HepG2 (cell line): ENCODE results near the gene MAS1L. TPM values are rescaled to one million over a fixed set of nuclear protein-coding genes. Genes with fewer than 3 reads are reported as not detected.

ENCODE experiments used
- ATAC-seq: fragments of 200-7000 bp; cut with Tn5 transposase; 3 replicates; pipeline ENCODE4 v1.9.1; 2020; ENCODE audit warnings: mild to moderate bottlenecking, moderate library complexity
- BruUV-seq: library from RNA; stranded (reverse); fragments of 400-500 nt; replicated peaks from 2 replicates; lab custom pipeline; 2021; lab: Mats Ljungman, UMichigan
- CTCF ChIA-PET: fragments of 300-600 bp; formaldehyde crosslinking; extraction: SDS; loops from one replicate; lab custom pipeline; 2021; ENCODE audit warnings: low total read pairs, inconsistent platforms, low intra/inter-chr PET ratio; lab: Yijun Ruan, JAX
- POLR2A ChIA-PET: fragments of 350-600 bp; sonication (Branson Sonifier 250); formaldehyde crosslinking; loops from one replicate; lab custom pipeline; 2020; ENCODE audit warnings: antibody characterized with exemption, inconsistent platforms; lab: Yijun Ruan, JAX
- DNase-seq: peaks from one replicate; pipeline ENCODE4 v3.0.0-alpha.2; 2015; ENCODE audit warnings: low spot score
- FAIRE-seq: peaks from 3 replicates; lab custom pipeline; 2011; peaks lifted over from hg19 to GRCh38; lab: Jason Lieb, UNC
- H2AFZ ChIP-seq: one replicate; pipeline ENCODE4 v1.6.1; 2011; ENCODE audit warnings: low read length, inconsistent platforms
- H3K27ac ChIP-seq: fragments of 300-600 bp; 3 replicates; pipeline ENCODE4 v1.8.0; 2011; ENCODE audit warnings: mixed run types, mild to moderate bottlenecking, mixed read lengths, low read length, inconsistent platforms; ENCODE audit not compliant: insufficient read depth; ENCODE audit errors: extremely low read length
- H3K27me3 ChIP-seq, 2 experiments: fragments of 200-600 bp in 1 of 2; 2 replicates in 1 of 2; 3 replicates in 1 of 2; pipeline versions ENCODE4 v1.6.0 to v1.8.0; 2011; ENCODE audit warnings: low read length in 2 of 2, mild to moderate bottlenecking in 2 of 2, moderate library complexity in 2 of 2, inconsistent platforms in 1 of 2; ENCODE audit not compliant: insufficient read depth in 2 of 2, control insufficient read depth in 1 of 2
- H3K36me3 ChIP-seq, 2 experiments: fragments of 200-600 bp in 1 of 2; replicated peaks in 1 of 2; 2 replicates in 1 of 2; 3 replicates in 1 of 2; pipeline versions ENCODE4 v1.5.1 to v1.8.0; 2011; ENCODE audit warnings: low read length in 2 of 2, inconsistent platforms in 1 of 2; ENCODE audit not compliant: insufficient read depth in 2 of 2, control insufficient read depth in 1 of 2
- H3K4me1 ChIP-seq: 2 replicates; pipeline ENCODE4 v1.5.1; 2012; ENCODE audit warnings: low read length, inconsistent platforms; ENCODE audit not compliant: insufficient read depth
- H3K4me2 ChIP-seq: 2 replicates; pipeline ENCODE4 v1.6.0; 2011; ENCODE audit warnings: low read depth, low read length, inconsistent platforms
- H3K4me3 ChIP-seq, 3 experiments: fragments of 200-600 bp in 1 of 3; sonication (generic), shearing (Covaris generic) in 1 of 3; replicated peaks in 1 of 3; 2 replicates each; pipeline ENCODE4 v1.5.1; 2011 to 2016; ENCODE audit warnings: low read length in 3 of 3, inconsistent platforms in 2 of 3, low read depth in 2 of 3, mild to moderate bottlenecking in 2 of 3, control low read depth in 1 of 3, mixed read lengths in 1 of 3; ENCODE audit not compliant: insufficient read depth in 1 of 3
- H3K79me2 ChIP-seq: one replicate; pipeline ENCODE4 v1.6.1; 2011; ENCODE audit warnings: low read length, inconsistent platforms; ENCODE audit not compliant: insufficient read depth
- H3K9ac ChIP-seq: 2 replicates; pipeline ENCODE4 v1.6.0; 2011; ENCODE audit warnings: mild to moderate bottlenecking, low read depth, low read length, inconsistent platforms; ENCODE audit not compliant: insufficient read depth
- H3K9me3 ChIP-seq: 2 replicates; pipeline ENCODE4 v1.5.1; 2012; ENCODE audit warnings: mild to moderate bottlenecking, low read length
- H4K20me1 ChIP-seq: 2 replicates; pipeline ENCODE4 v1.6.0; 2011; ENCODE audit warnings: inconsistent platforms, mild to moderate bottlenecking, low read length, moderate library complexity; ENCODE audit not compliant: insufficient read depth
- DBP ChIP-seq: sonication (generic); formaldehyde crosslinking; IDR thresholded peaks from 2 replicates; pipeline ENCODE4 v1.4.0; 2020; ENCODE audit warnings: missing genetic modification reagents; ENCODE audit errors: not compliant biosample characterization
- ELK4 ChIP-seq: sonication (generic); formaldehyde crosslinking; IDR thresholded peaks from 2 replicates; pipeline ENCODE4 v1.9.0; 2021; ENCODE audit warnings: missing genetic modification reagents, borderline replicate concordance
- ETV6 ChIP-seq: sonication (generic); formaldehyde crosslinking; conservative IDR thresholded peaks from 2 replicates; pipeline ENCODE4 v1.4.0; 2020; ENCODE audit warnings: missing genetic modification reagents
- GATA4 ChIP-seq: sonication (generic); IDR thresholded peaks from 2 replicates; pipeline ENCODE4 v1.6.1; 2016; ENCODE audit warnings: antibody characterized with exemption, low read depth, borderline replicate concordance
- HDAC6 ChIP-seq: fragments of 200-600 bp; sonication (generic); IDR thresholded peaks from 2 replicates; pipeline ENCODE4 v1.7.0; 2017; ENCODE audit warnings: mild to moderate bottlenecking, antibody characterized with exemption, low read length, low read depth
- POLR2AphosphoS2 ChIP-seq: IDR thresholded peaks from 2 replicates; pipeline ENCODE4 v1.6.1; 2011; ENCODE audit warnings: low read depth, low read length, improper control_type of control experiment
- ZNF260 ChIP-seq: sonication (generic); formaldehyde crosslinking; IDR thresholded peaks from 2 replicates; pipeline ENCODE4 v1.4.0; 2020; ENCODE audit warnings: missing genetic modification reagents, low read depth, mild to moderate bottlenecking, borderline replicate concordance
- ZNF263 ChIP-seq: sonication (generic); formaldehyde crosslinking; IDR thresholded peaks from 2 replicates; pipeline ENCODE4 v1.4.0; 2020; ENCODE audit warnings: missing genetic modification reagents
- ZNF280D ChIP-seq: sonication (generic); formaldehyde crosslinking; IDR thresholded peaks from 2 replicates; pipeline ENCODE4 v1.5.1; 2020; ENCODE audit warnings: mild to moderate bottlenecking, missing genetic modification reagents
- ZNF30 ChIP-seq: sonication (generic); formaldehyde crosslinking; IDR thresholded peaks from 2 replicates; pipeline ENCODE4 v1.5.0; 2020; ENCODE audit warnings: mild to moderate bottlenecking, missing genetic modification reagents
- ZNF484 ChIP-seq: sonication (generic); formaldehyde crosslinking; IDR thresholded peaks from 2 replicates; pipeline ENCODE4 v1.5.1; 2020; ENCODE audit warnings: mild to moderate bottlenecking, low read depth, missing genetic modification reagents, borderline replicate concordance
- ZNF543 ChIP-seq: sonication (generic); formaldehyde crosslinking; IDR thresholded peaks from 2 replicates; pipeline ENCODE4 v1.4.0; 2020; ENCODE audit warnings: mild to moderate bottlenecking, missing genetic modification reagents
- ZNF550 ChIP-seq: sonication (generic); formaldehyde crosslinking; IDR thresholded peaks from 2 replicates; pipeline ENCODE4 v1.4.0; 2020; ENCODE audit warnings: mild to moderate bottlenecking, missing genetic modification reagents, borderline replicate concordance
- WGBS: methylation state at CpG from one replicate; pipeline ENCODE4 v1.1.6; 2017; ENCODE audit warnings: low lambda C conversion rate; 5-methylcytosine and 5-hydroxymethylcytosine counted together
- in situ Hi-C: cut with HindIII; loops from 2 replicates; pipeline ENCODE4 v1.10.0; 2017; ENCODE audit warnings: low pct_unique_long_range_greater_than_20kb; ENCODE audit not compliant: extremely low pct_ligation_motif_present
- intact Hi-C: fragments of 100-400 bp; cut with micrococcal nuclease; formaldehyde crosslinking; loops from one replicate; pipeline ENCODE4 v1.10.0; 2022; ENCODE audit not compliant: unreplicated experiment
- polyA plus RNA-seq, 8 experiments: library from polyadenylated mRNA; depleted of rRNA in 3 of 8; stranded (reverse) in 7 of 8; unstranded in 1 of 8; fragments of >200 nt; fragmentation: Illumina TruSeq in 4 of 8; extraction: Trizol in 4 of 8; gene quantifications; 2 replicates each; pipeline versions ENCODE4 v1.2.1 to v1.2.3, GENCODE V29; 2011 to 2016; ENCODE audit warnings: low read depth in 4 of 8, missing spikeins in 1 of 8, mixed read lengths in 1 of 8; ENCODE audit not compliant: insufficient read depth in 1 of 8
- total RNA-seq, 5 experiments: library from RNA; depleted of rRNA; stranded (reverse); fragments of >200 nt; fragmentation: Illumina TruSeq; extraction: Trizol; gene quantifications; 2 replicates each; pipeline ENCODE4 v1.2.3, GENCODE V29; 2016; ENCODE audit warnings: low read depth in 1 of 5

The MAS1L gene
- total and polyA plus RNA-seq, 2 of the 13 experiments (the other 11 are each of a cell fraction or from before 2014, with no cell fraction given): not detected

- TF ChIP-seq ELK4 (no peak), ZNF550 (CRISPR knock-in tag) (no peak), ZNF280D (CRISPR knock-in tag) (no peak)
These were observed 44.7 kb upstream of the MAS1L start (continued) for GRCh38 chr6:29532320-29532951.

- no TSS peak for BruUV-seq
- no peaks in the 10 kb centered on the region for H3K27me3 ChIP-seq
- H3K4me2 ChIP-seq: no peak overlapping the region
- no peaks in the 10 kb centered on the region for H3K36me3 ChIP-seq
- H4K20me1 ChIP-seq: no peaks in the 10 kb centered on the region
- H3K4me1 ChIP-seq: no peaks in the 10 kb centered on the region
- TF ChIP-seq ZNF30 (no peak), ETV6 (CRISPR knock-in tag) (no peak), HDAC6 (no peak), ZNF263 (no peak), ZNF543 (CRISPR knock-in tag) (no peak), GATA4 (no peak), DBP (no peak), ZNF260 (no peak), ZNF484 (CRISPR knock-in tag) (no peak), POLR2AphosphoS2 (no peak)
- TF ChIP-seq, all 625 proteins: peak for 0
- Histone ChIP-seq H3K4me3 (no peak overlapping the region), H3K9me3 (no peaks in the 10 kb centered on the region), H3K27ac (no peak overlapping the region), H3K9ac (no peak overlapping the region), H3K79me2 (no peaks in the 10 kb centered on the region), H2AFZ (no peak overlapping the region)
- WGBS: 0% methylated on average over 1 of the region's 3 CpGs
- in situ Hi-C loops (no loop called here), intact Hi-C loops (no loop called here)
- ChIA-PET CTCF (no interaction called here), POLR2A (no interaction called here)
- DNase-seq (no peak), ATAC-seq (no peak), FAIRE-seq (no peak)
These were observed 43.9 kb upstream of the MAS1L start for GRCh38 chr6:29531668-29532067.
